Measurements from ENCODE around the gene MEN1.

Gene MEN1

GRCh38 chr11:64791781-64792291, 18.5 kb downstream of the MEN1 start:
- TF ChIP-seq OSR1 (CRISPR knock-in tag; IDR thresholded peaks at IDR 0.05) (no peak), ZC3H10 (CRISPR knock-in tag; IDR thresholded peaks at IDR 0.05) (no peak), ZFP3 (CRISPR knock-in tag; IDR thresholded peaks at IDR 0.05) (no peak), RARB (CRISPR knock-in tag; IDR thresholded peaks at IDR 0.05) (no peak), ESRRG (CRISPR knock-in tag; IDR thresholded peaks at IDR 0.05) (no peak), GLIS3 (CRISPR knock-in tag; IDR thresholded peaks at IDR 0.05) (no peak), ZNF565 (CRISPR knock-in tag; conservative IDR thresholded peaks at IDR 0.05; ENCODE audit: low read depth) (no peak), SNAI2 (CRISPR knock-in tag; IDR thresholded peaks at IDR 0.05) (no peak)
- no peak for ATAC-seq

- no peak for TF ChIP-seq ZC3H10 (CRISPR knock-in tag; IDR thresholded peaks at IDR 0.05)
- TF ChIP-seq GLIS3 (CRISPR knock-in tag; IDR thresholded peaks at IDR 0.05), result no peak
- TF ChIP-seq ZFP3 (CRISPR knock-in tag; IDR thresholded peaks at IDR 0.05), result no peak
- TF ChIP-seq POU6F1 (CRISPR knock-in tag; IDR thresholded peaks at IDR 0.05; ENCODE audit: borderline replicate concordance, low read depth), result no peak
- TF ChIP-seq OSR1 (CRISPR knock-in tag; IDR thresholded peaks at IDR 0.05), result no peak
- TF ChIP-seq CSDC2 (CRISPR knock-in tag; IDR thresholded peaks at IDR 0.05), result no peak
- no peak for TF ChIP-seq CREB5 (CRISPR knock-in tag; IDR thresholded peaks at IDR 0.05; ENCODE audit: low read depth)
- TF ChIP-seq TCF4 (CRISPR knock-in tag; IDR thresholded peaks at IDR 0.05; ENCODE audit: borderline replicate concordance), result no peak
- TF ChIP-seq ZNF8 (CRISPR knock-in tag; IDR thresholded peaks at IDR 0.05), result no peak
- no peak for TF ChIP-seq SNAI2 (CRISPR knock-in tag; IDR thresholded peaks at IDR 0.05)
- ATAC-seq, result no peak
These were observed 19.9 kb downstream of the MEN1 start for GRCh38 chr11:64790205-64791095.

GRCh38 chr11:64789331-64790204, 20.8 kb downstream of the MEN1 start:
- TF ChIP-seq OSR1 (CRISPR knock-in tag; IDR thresholded peaks at IDR 0.05) (no peak), ZFP30 (CRISPR knock-in tag; IDR thresholded peaks at IDR 0.05) (no peak), ARNTL (CRISPR knock-in tag; IDR thresholded peaks at IDR 0.05; ENCODE audit: borderline replicate concordance, low read depth) (no peak)
- no peak for ATAC-seq

GRCh38 chr11:64788321-64789215, 21.8 kb downstream of the MEN1 start:
- ATAC-seq, result no peak
- TF ChIP-seq ZC3H10 (CRISPR knock-in tag; IDR thresholded peaks at IDR 0.05) (no peak), ZNF565 (CRISPR knock-in tag; conservative IDR thresholded peaks at IDR 0.05; ENCODE audit: low read depth) (no peak), BACH2 (CRISPR knock-in tag; IDR thresholded peaks at IDR 0.05; ENCODE audit: borderline replicate concordance) (no peak), GLIS3 (CRISPR knock-in tag; IDR thresholded peaks at IDR 0.05) (no peak), ZNF70 (CRISPR knock-in tag; IDR thresholded peaks at IDR 0.05) (no peak), ESRRG (CRISPR knock-in tag; IDR thresholded peaks at IDR 0.05) (no peak), OSR1 (CRISPR knock-in tag; IDR thresholded peaks at IDR 0.05) (no peak), CSRNP3 (CRISPR knock-in tag; IDR thresholded peaks at IDR 0.05) (no peak), ZNF8 (CRISPR knock-in tag; IDR thresholded peaks at IDR 0.05) (no peak), TOX (CRISPR knock-in tag; IDR thresholded peaks at IDR 0.05; ENCODE audit: borderline replicate concordance) (no peak), TSHZ2 (CRISPR knock-in tag; IDR thresholded peaks at IDR 0.05) (no peak), POU6F1 (CRISPR knock-in tag; IDR thresholded peaks at IDR 0.05; ENCODE audit: borderline replicate concordance, low read depth) (no peak), ZFP30 (CRISPR knock-in tag; IDR thresholded peaks at IDR 0.05) (no peak)
